Measurements from ENCODE around the gene USP19. TPM values are rescaled to one million over a fixed set of nuclear protein-coding genes. Genes with fewer than 3 reads are reported as not detected.

Gene USP19
- total RNA-seq, 1 donor from 2014 or later = 47.9 TPM

GRCh38 chr3:49110780-49111179 lies 9.8 kb downstream of the USP19 start:
- Mint-ChIP-seq H3K4me1 (ENCODE audit: low read depth) (peaks cover under 1% of the 10 kb centered on the region), H3K27ac (no peak overlapping the region), H3K27me3 (ENCODE audit: low read depth) (no peaks in the 10 kb centered on the region), H3K36me3 (ENCODE audit: low read depth) (peaks cover 58% of the 10 kb centered on the region), H3K9me3 (no peaks in the 10 kb centered on the region), H3K4me3 (ENCODE audit: low read depth) (no peak overlapping the region)
- intact Hi-C loops (cut with micrococcal nuclease) = no loop called here
- DNase-seq (ENCODE audit: low spot score) = no peak

GRCh38 chr3:49108346-49108745 lies 12.3 kb downstream of the USP19 start:
- DNase-seq (ENCODE audit: low spot score) = no peak
- H3K9me3 Mint-ChIP-seq = no peaks in the 10 kb centered on the region
- H3K36me3 Mint-ChIP-seq (ENCODE audit: low read depth) = peaks cover 43% of the 10 kb centered on the region
- H3K4me1 Mint-ChIP-seq (ENCODE audit: low read depth) = peaks cover 16% of the 10 kb centered on the region
- H3K27ac Mint-ChIP-seq = no peak overlapping the region
- no peaks in the 10 kb centered on the region for H3K27me3 Mint-ChIP-seq (ENCODE audit: low read depth)
- intact Hi-C loops (cut with micrococcal nuclease) = no loop called here
- no peak overlapping the region for H3K4me3 Mint-ChIP-seq (ENCODE audit: low read depth)

GRCh38 chr3:49104427-49105291 lies 16.0 kb downstream of the USP19 start, which contains the start of gene QARS1:
TSS of gene QARS1 (minus strand) at chr3:49104757. CDS start at chr3:49104733, 24 bp downstream.
- H3K27ac Mint-ChIP-seq = peak within 1 kb of the TSS; percentile 93
- H3K4me3 Mint-ChIP-seq (ENCODE audit: low read depth) = peak within 1 kb of the TSS; percentile 97
- H3K27me3 Mint-ChIP-seq (ENCODE audit: low read depth) = no peaks in the 10 kb centered on the region

GRCh38 chr3:49104052-49104426 lies 16.6 kb downstream of the USP19 start:
- Mint-ChIP-seq H3K9me3 (no peaks in the 10 kb centered on the region), H3K4me1 (ENCODE audit: low read depth) (peaks cover 18% of the 10 kb centered on the region), H3K27me3 (ENCODE audit: low read depth) (no peaks in the 10 kb centered on the region), H3K36me3 (ENCODE audit: low read depth) (peaks cover 46% of the 10 kb centered on the region), H3K27ac (peak overlapping the region; percentile 93), H3K4me3 (ENCODE audit: low read depth) (peak overlapping the region; percentile 97)
- intact Hi-C loops (cut with micrococcal nuclease) = loop anchor here (1.0 kb wide), 2 partner anchors 10 to 16 kb away; partner anchors contain the start of genes QRICH1 and USP19
- DNase-seq (ENCODE audit: low spot score) = no peak

More at GRCh38 chr3:49104427-49105291, 16.0 kb downstream of the USP19 start, which contains the start of gene QARS1:
- peak; percentile 86 for DNase-seq (ENCODE audit: low spot score)
- Mint-ChIP-seq H3K9me3 (no peaks in the 10 kb centered on the region), H3K36me3 (ENCODE audit: low read depth) (peaks cover 46% of the 10 kb centered on the region), H3K4me1 (ENCODE audit: low read depth) (peaks cover 18% of the 10 kb centered on the region)
- intact Hi-C loops (cut with micrococcal nuclease) = loop anchor here (1.0 kb wide), 2 partner anchors 10 to 16 kb away; partner anchors contain the start of genes QRICH1 and USP19

GRCh38 chr3:49100046-49100615 lies 20.5 kb downstream of the USP19 start:
- Mint-ChIP-seq H3K9me3 (no peaks in the 10 kb centered on the region), H3K36me3 (ENCODE audit: low read depth) (peaks cover 63% of the 10 kb centered on the region), H3K27ac (no peak overlapping the region), H3K27me3 (ENCODE audit: low read depth) (no peaks in the 10 kb centered on the region), H3K4me1 (ENCODE audit: low read depth) (peaks cover 14% of the 10 kb centered on the region), H3K4me3 (ENCODE audit: low read depth) (no peak overlapping the region)
- DNase-seq (ENCODE audit: low spot score) = no peak
- intact Hi-C loops (cut with micrococcal nuclease) = no loop called here

GRCh38 chr3:49098910-49099630 lies 21.6 kb downstream of the USP19 start:
- Mint-ChIP-seq H3K4me1 (ENCODE audit: low read depth) (peaks cover 13% of the 10 kb centered on the region), H3K4me3 (ENCODE audit: low read depth) (no peak overlapping the region), H3K9me3 (no peaks in the 10 kb centered on the region), H3K27ac (no peak overlapping the region), H3K27me3 (ENCODE audit: low read depth) (no peaks in the 10 kb centered on the region), H3K36me3 (ENCODE audit: low read depth) (peaks cover 63% of the 10 kb centered on the region)
- intact Hi-C loops (cut with micrococcal nuclease) = no loop called here
- no peak for DNase-seq (ENCODE audit: low spot score)

GRCh38 chr3:49098429-49098828 lies 22.2 kb downstream of the USP19 start:
- H3K27me3 Mint-ChIP-seq (ENCODE audit: low read depth) = no peaks in the 10 kb centered on the region
- H3K9me3 Mint-ChIP-seq = no peaks in the 10 kb centered on the region
- no peak for DNase-seq (ENCODE audit: low spot score)
- peaks cover 8% of the 10 kb centered on the region for H3K4me1 Mint-ChIP-seq (ENCODE audit: low read depth)
- intact Hi-C loops (cut with micrococcal nuclease) = no loop called here
- no peak overlapping the region for H3K4me3 Mint-ChIP-seq (ENCODE audit: low read depth)
- H3K36me3 Mint-ChIP-seq (ENCODE audit: low read depth) = peaks cover 59% of the 10 kb centered on the region
- H3K27ac Mint-ChIP-seq = no peak overlapping the region

- Mint-ChIP-seq H3K9me3 (no peaks in the 10 kb centered on the region), H3K27ac (peak within 1 kb of the TSS; percentile 91), H3K4me3 (ENCODE audit: low read depth) (peak within 1 kb of the TSS; percentile 83), H3K36me3 (ENCODE audit: low read depth) (peaks cover 33% of the 10 kb centered on the region), H3K27me3 (ENCODE audit: low read depth) (no peaks in the 10 kb centered on the region), H3K4me1 (ENCODE audit: low read depth) (peaks cover 24% of the 10 kb centered on the region)
- intact Hi-C loops (cut with micrococcal nuclease) = loop anchor here (1.0 to 2.0 kb wide), 8 partner anchors 10 to 318 kb away; partner anchors contain the start of genes IMPDH2, QARS1, TCTA and USP19
- peak; percentile 96 for DNase-seq (ENCODE audit: low spot score)
Measured at GRCh38 chr3:49093853-49094767, 26.5 kb downstream of the USP19 start, which contains the start of gene QRICH1. TSS of gene QRICH1 (minus strand) at chr3:49094071. CDS start at chr3:49077017, 17,054 bp downstream.

- Mint-ChIP-seq H3K27me3 (ENCODE audit: low read depth) (no peaks in the 10 kb centered on the region), H3K4me3 (ENCODE audit: low read depth) (peak overlapping the region; percentile 83), H3K36me3 (ENCODE audit: low read depth) (peaks cover 25% of the 10 kb centered on the region), H3K9me3 (no peaks in the 10 kb centered on the region), H3K4me1 (ENCODE audit: low read depth) (peaks cover 24% of the 10 kb centered on the region), H3K27ac (peak overlapping the region; percentile 91)
- intact Hi-C loops (cut with micrococcal nuclease) = loop anchor here (1.0 kb wide), 1 partner anchor 319 kb away; the partner anchor contains the start of gene TCTA
- peak; percentile 80 for DNase-seq (ENCODE audit: low spot score)
Measured at GRCh38 chr3:49092938-49093852, 27.4 kb downstream of the USP19 start.

GRCh38 chr3:49081429-49081828 lies 39.2 kb downstream of the USP19 start:
- Mint-ChIP-seq H3K9me3 (no peaks in the 10 kb centered on the region), H3K4me1 (ENCODE audit: low read depth) (peaks cover 4% of the 10 kb centered on the region), H3K27ac (no peak overlapping the region), H3K4me3 (ENCODE audit: low read depth) (no peak overlapping the region), H3K36me3 (ENCODE audit: low read depth) (peaks cover 17% of the 10 kb centered on the region), H3K27me3 (ENCODE audit: low read depth) (no peaks in the 10 kb centered on the region)
- intact Hi-C loops (cut with micrococcal nuclease) = no loop called here
- no peak for DNase-seq (ENCODE audit: low spot score)

GRCh38 chr3:49079270-49079669 lies 41.4 kb downstream of the USP19 start:
- intact Hi-C loops (cut with micrococcal nuclease) = no loop called here
- no peak overlapping the region for H3K27ac Mint-ChIP-seq
- no peaks in the 10 kb centered on the region for H3K27me3 Mint-ChIP-seq (ENCODE audit: low read depth)
- H3K4me1 Mint-ChIP-seq (ENCODE audit: low read depth) = peaks cover 4% of the 10 kb centered on the region
- no peak overlapping the region for H3K4me3 Mint-ChIP-seq (ENCODE audit: low read depth)
- peaks cover 31% of the 10 kb centered on the region for H3K36me3 Mint-ChIP-seq (ENCODE audit: low read depth)
- DNase-seq (ENCODE audit: low spot score) = no peak
- H3K9me3 Mint-ChIP-seq = no peaks in the 10 kb centered on the region

Measured in activated T-helper 2 cell treated with anti-CD3 and anti-CD28 coated beads, Interferon-gamma antibody, Interleukin-2, Interleukin-4, amounts not matched to agents 10 μg/mL and 5 μg/mL and 100 μg/mL, durations not matched to agents 14 hours and 24 hours and 36 hours (primary cell).